HUES48 (cell line): Measurements from ENCODE around the gene DIRAS2.

Source experiments
- H3K27ac ChIP-seq: one replicate; pipeline ENCODE4 v1.7.0; 2013; ENCODE audit warnings: low read depth, low read length, inconsistent platforms
- H3K27me3 ChIP-seq: 2 replicates; pipeline ENCODE4 v1.6.1; 2013; ENCODE audit warnings: mild to moderate bottlenecking, low read length; ENCODE audit not compliant: control insufficient read depth, insufficient read depth
- H3K36me3 ChIP-seq: 2 replicates; pipeline ENCODE4 v1.6.1; 2013; ENCODE audit warnings: low read length; ENCODE audit not compliant: control insufficient read depth, insufficient read depth
- H3K4me1 ChIP-seq: 2 replicates; pipeline ENCODE4 v1.6.1; 2013; ENCODE audit warnings: mild to moderate bottlenecking, low read length; ENCODE audit not compliant: control insufficient read depth, insufficient read depth
- H3K4me3 ChIP-seq: 2 replicates; pipeline ENCODE4 v1.5.1; 2013; ENCODE audit warnings: mild to moderate bottlenecking, low read depth, low read length
- H3K9ac ChIP-seq: 2 replicates; pipeline ENCODE4 v1.6.1; 2013; ENCODE audit warnings: mild to moderate bottlenecking, low read depth, low read length, moderate library complexity
- H3K9me3 ChIP-seq: 2 replicates; pipeline ENCODE4 v1.6.1; 2013; ENCODE audit warnings: low read length; ENCODE audit not compliant: control insufficient read depth, insufficient read depth

The DIRAS2 gene

DNA sequence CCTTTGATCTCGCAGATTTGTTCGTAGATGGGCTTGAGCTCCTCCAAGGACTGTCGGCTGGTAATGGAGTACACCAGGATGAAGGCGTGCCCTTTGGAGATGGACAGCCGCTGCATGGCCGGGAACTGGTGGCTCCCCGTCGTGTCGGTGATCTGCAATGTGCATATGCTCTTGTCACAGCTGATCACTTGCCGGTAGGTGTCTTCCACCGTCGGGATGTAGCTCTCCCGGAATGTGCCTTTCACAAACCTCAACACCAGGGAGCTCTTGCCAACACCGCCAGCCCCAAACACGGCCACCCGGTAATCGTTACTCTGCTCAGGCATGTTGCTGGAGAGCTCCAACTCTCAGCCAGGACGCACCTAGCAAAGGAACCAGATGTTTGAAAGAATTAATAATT, 29.1 kb downstream of the DIRAS2 start:
- Histone ChIP-seq H3K9me3 (no peaks in the 10 kb centered on the region), H3K9ac (no peak overlapping the region), H3K4me1 (no peaks in the 10 kb centered on the region), H3K4me3 (no peak overlapping the region), H3K36me3 (no peaks in the 10 kb centered on the region), H3K27me3 (no peaks in the 10 kb centered on the region), H3K27ac (no peak overlapping the region)

GRCh38 chr9:90612957-90613356, 29.7 kb downstream of the DIRAS2 start:
- Histone ChIP-seq H3K36me3 (no peaks in the 10 kb centered on the region), H3K4me3 (no peak overlapping the region), H3K27me3 (no peaks in the 10 kb centered on the region), H3K9ac (no peak overlapping the region), H3K4me1 (no peaks in the 10 kb centered on the region), H3K27ac (no peak overlapping the region), H3K9me3 (no peaks in the 10 kb centered on the region)

DNA sequence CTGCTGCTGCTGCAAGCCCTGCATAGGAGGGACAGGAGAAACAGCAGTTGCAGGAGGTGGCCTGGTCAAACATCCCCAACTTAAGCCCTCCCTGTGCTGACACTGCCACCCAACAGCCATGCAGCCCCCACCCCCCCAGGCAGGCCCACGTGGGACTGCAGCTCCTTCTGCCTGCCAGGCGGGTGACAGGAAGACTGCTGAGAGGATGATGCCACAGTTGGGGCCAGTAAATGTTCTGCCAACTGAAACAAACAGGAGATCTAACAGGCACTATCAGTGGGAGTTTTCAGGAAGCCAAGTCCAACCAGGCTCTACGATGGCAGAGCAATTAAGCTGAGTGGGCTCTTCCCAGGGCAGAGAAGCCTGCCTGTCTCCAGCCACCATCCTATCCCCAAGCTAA, 31.1 kb downstream of the DIRAS2 start:
- Histone ChIP-seq H3K9me3 (no peaks in the 10 kb centered on the region), H3K4me1 (no peaks in the 10 kb centered on the region), H3K36me3 (no peaks in the 10 kb centered on the region), H3K27ac (no peak overlapping the region), H3K4me3 (no peak overlapping the region), H3K27me3 (no peaks in the 10 kb centered on the region), H3K9ac (no peak overlapping the region)

GRCh38 chr9:90611121-90611520, 31.5 kb downstream of the DIRAS2 start:
- no peaks in the 10 kb centered on the region for H3K27me3 ChIP-seq
- H3K4me1 ChIP-seq, result no peaks in the 10 kb centered on the region
- H3K27ac ChIP-seq, result no peak overlapping the region
- H3K9me3 ChIP-seq, result no peaks in the 10 kb centered on the region
- H3K4me3 ChIP-seq, result no peak overlapping the region
- no peaks in the 10 kb centered on the region for H3K36me3 ChIP-seq
- H3K9ac ChIP-seq, result no peak overlapping the region

DNA sequence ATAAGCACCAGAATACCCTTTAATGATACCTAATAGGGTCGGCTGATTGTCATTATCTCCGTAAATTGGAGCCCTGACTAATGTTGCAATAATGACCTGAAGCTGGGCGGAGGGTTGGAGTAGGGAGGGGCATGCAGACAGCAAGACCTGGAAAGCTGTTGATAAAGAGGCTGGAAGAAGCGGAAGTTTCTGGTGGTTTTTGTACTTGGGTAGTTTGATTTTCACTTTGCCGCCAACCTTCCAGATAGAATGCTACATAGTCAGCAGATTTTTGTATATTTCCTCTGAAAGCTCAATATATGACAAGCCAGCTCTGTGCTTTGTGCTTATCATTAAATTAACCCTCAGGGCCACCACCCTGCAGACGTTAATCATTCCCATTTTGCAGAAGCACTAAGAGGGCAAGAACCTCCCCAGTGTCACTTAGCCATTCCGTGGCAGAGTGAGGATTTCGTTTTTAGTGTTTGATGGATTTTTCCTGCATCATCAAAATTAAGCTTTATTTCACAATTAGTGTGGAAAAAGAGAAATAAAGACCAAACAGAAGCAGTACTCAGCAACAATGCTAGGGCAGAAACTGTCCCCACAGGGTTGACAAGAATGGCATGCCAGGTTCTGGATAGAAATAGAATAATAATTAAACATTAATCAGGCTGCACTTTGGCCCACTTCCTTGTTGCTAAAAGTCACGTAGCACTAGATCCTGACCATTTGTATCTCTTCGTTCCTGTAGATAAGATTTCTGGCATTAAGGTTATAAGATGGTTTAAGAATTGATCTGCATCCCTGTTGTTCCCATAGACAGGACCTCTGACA, 34.7 kb downstream of the DIRAS2 start:
- Histone ChIP-seq H3K27ac (no peak overlapping the region), H3K9ac (no peak overlapping the region), H3K27me3 (no peaks in the 10 kb centered on the region), H3K36me3 (no peaks in the 10 kb centered on the region), H3K9me3 (no peaks in the 10 kb centered on the region), H3K4me1 (no peaks in the 10 kb centered on the region), H3K4me3 (no peak overlapping the region)

- no peaks in the 10 kb centered on the region for H3K4me1 ChIP-seq
- H3K9me3 ChIP-seq, result no peaks in the 10 kb centered on the region
- H3K9ac ChIP-seq, result no peak overlapping the region
- no peaks in the 10 kb centered on the region for H3K27me3 ChIP-seq
- H3K36me3 ChIP-seq, result no peaks in the 10 kb centered on the region
- H3K4me3 ChIP-seq, result no peak overlapping the region
- H3K27ac ChIP-seq, result no peak overlapping the region
Measured at GRCh38 chr9:90600029-90600428, 42.6 kb downstream of the DIRAS2 start.

GRCh38 chr9:90598191-90598590, 44.4 kb downstream of the DIRAS2 start:
- no peak overlapping the region for H3K4me3 ChIP-seq
- H3K36me3 ChIP-seq, result no peaks in the 10 kb centered on the region
- no peak overlapping the region for H3K9ac ChIP-seq
- no peaks in the 10 kb centered on the region for H3K27me3 ChIP-seq
- no peak overlapping the region for H3K27ac ChIP-seq
- H3K4me1 ChIP-seq, result no peaks in the 10 kb centered on the region
- H3K9me3 ChIP-seq, result peaks cover 3% of the 10 kb centered on the region; the same call in 1 of the 2 replicates

GRCh38 chr9:90593646-90594045, 49.0 kb downstream of the DIRAS2 start:
- H3K27ac ChIP-seq, result no peak overlapping the region
- H3K27me3 ChIP-seq, result no peaks in the 10 kb centered on the region
- peaks cover 3% of the 10 kb centered on the region; the same call in 1 of the 2 replicates for H3K9me3 ChIP-seq
- no peaks in the 10 kb centered on the region for H3K4me1 ChIP-seq
- H3K4me3 ChIP-seq, result no peak overlapping the region
- no peak overlapping the region for H3K9ac ChIP-seq
- no peaks in the 10 kb centered on the region for H3K36me3 ChIP-seq

DNA sequence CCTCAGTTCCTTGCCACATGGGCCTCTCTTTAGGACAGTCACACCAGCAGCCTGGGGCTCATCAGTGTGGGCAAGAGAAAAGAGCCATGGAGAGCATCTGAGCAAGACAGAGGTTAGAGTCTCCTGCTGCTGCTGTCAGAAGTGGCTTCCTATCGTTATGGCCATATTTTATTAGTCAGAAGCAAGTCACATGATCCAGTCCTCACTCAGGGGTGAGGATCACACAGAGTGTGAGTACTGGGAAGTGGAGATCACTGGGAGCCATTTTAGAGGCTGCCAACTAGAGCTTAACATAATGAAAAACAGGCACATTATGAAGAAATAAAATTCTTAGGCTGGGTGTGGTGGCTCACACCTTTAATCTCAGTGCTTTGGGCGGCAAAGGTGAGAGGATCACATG, 62.0 kb downstream of the DIRAS2 start:
- H3K9me3 ChIP-seq, result 0 out of 2 replicates have a peak, but pooled peaks cover 5% of the 10 kb centered on the region
- H3K9ac ChIP-seq, result no peak overlapping the region
- H3K27me3 ChIP-seq, result no peaks in the 10 kb centered on the region
- no peak overlapping the region for H3K4me3 ChIP-seq
- H3K4me1 ChIP-seq, result 0 out of 2 replicates have a peak, but pooled peaks cover 4% of the 10 kb centered on the region
- H3K27ac ChIP-seq, result no peak overlapping the region
- H3K36me3 ChIP-seq, result no peaks in the 10 kb centered on the region

DNA sequence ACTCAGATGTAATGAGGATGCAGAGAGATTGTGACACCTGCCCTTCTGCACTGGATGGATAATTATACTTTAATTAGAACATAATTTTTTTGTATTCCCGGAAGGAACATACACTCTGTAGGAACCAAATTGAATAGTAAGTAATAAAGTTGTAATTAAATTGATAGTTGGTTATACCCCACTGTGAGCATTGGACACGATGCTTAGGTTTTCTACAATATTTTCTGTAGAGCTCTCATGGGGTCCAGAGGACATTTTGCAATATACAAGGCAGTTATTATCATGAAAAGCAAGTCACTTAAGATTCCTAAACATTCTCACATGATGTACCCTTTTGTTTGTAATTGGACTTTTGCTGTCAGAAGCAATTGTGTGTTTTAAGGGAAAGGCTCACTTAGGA, 63.4 kb downstream of the DIRAS2 start:
- Histone ChIP-seq H3K4me1 (0 out of 2 replicates have a peak, but pooled peaks cover 4% of the 10 kb centered on the region), H3K27ac (no peak overlapping the region), H3K4me3 (no peak overlapping the region)

DNA sequence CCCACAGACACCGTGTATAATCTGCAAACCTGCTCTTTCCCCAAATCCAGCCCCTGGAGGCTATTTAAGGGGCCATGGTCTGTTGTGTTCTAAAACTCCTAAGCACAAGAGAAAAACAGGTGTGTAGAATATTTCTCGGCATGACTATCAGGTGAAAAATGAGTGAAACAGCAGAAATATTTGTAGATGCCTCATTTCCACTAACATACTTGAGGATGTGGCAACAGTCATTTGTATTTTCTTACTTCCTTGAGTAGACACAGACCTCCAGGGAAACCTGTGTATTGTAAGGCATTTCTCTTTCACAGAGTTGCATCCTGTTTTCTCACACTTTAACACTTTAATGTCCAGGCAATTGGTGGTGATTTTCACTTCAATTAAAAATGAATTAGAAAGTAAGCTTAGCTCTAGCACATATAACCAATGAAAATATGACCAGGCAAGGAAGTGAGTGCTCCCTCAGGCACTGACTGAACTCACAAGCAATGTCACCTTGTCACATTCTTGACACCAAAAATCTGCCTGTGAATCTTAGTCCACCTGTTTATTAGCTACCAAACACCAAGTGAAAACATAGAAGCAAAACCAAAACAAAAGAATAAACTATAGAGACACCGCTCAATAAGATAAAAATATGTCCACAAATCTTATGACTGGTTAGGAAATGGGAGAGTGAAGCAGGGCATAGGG, 64.4 kb downstream of the DIRAS2 start:
- Histone ChIP-seq H3K27ac (no peak overlapping the region), H3K36me3 (no peaks in the 10 kb centered on the region), H3K9ac (no peak overlapping the region), H3K4me3 (no peak overlapping the region), H3K27me3 (no peaks in the 10 kb centered on the region), H3K9me3 (0 out of 2 replicates have a peak, but pooled peaks cover 4% of the 10 kb centered on the region), H3K4me1 (0 out of 2 replicates have a peak, but pooled peaks cover 4% of the 10 kb centered on the region)

More for the DNA sequence above, 63.4 kb downstream of the DIRAS2 start:
- Histone ChIP-seq H3K27me3 (no peaks in the 10 kb centered on the region), H3K9ac (no peak overlapping the region), H3K36me3 (no peaks in the 10 kb centered on the region), H3K9me3 (0 out of 2 replicates have a peak, but pooled peaks cover 5% of the 10 kb centered on the region)
